ENCODE measurements around the gene DIRAS3.

The DIRAS3 gene

GRCh38 chr1:68045511-68046180, 4.8 kb downstream of the DIRAS3 start:
- Histone ChIP-seq H3K27ac (no peak overlapping the region), H3K36me3 (no peaks in the 10 kb centered on the region), H3K4me3 (ENCODE audit: low read depth, low read length) (no peak overlapping the region), H3K9me3 (ENCODE audit: severe bottlenecking) (no peaks in the 10 kb centered on the region), H3K27me3 (ENCODE audit: insufficient read depth, low read depth, severe bottlenecking) (no peaks in the 10 kb centered on the region)
- no peak for TF ChIP-seq CTCF (IDR thresholded peaks at IDR 0.05; ENCODE audit: low read depth, low read length)
- no peak for DNase-seq

- no peak overlapping the region for H3K4me3 ChIP-seq (ENCODE audit: low read depth, low read length)
- no peaks in the 10 kb centered on the region for H3K27me3 ChIP-seq (ENCODE audit: insufficient read depth, low read depth, severe bottlenecking)
- H3K9me3 ChIP-seq (ENCODE audit: severe bottlenecking), result no peaks in the 10 kb centered on the region
- no peak for TF ChIP-seq CTCF (IDR thresholded peaks at IDR 0.05; ENCODE audit: low read depth, low read length)
- H3K36me3 ChIP-seq, result no peaks in the 10 kb centered on the region
- DNase-seq, result no peak
- H3K27ac ChIP-seq, result no peak overlapping the region
Measured at GRCh38 chr1:68043443-68044090, 6.9 kb downstream of the DIRAS3 start.

DNA sequence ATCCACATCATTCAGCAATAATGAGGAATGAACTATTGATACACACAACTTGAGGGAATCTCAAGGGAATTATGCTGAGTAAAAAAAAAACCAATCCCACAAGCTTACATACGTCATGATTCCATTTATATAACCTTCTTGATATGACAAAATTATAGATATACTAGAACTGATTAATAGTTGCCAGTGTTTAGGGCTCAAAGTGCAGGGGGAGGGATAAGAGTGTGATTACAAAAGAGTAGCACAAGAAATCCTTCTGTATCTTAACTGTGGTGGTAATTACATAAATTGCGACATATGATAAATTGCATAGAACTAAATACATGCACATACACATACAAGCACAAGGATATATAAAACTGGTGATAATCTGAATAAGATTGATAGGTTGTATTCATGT, 13.5 kb downstream of the DIRAS3 start:
- Histone ChIP-seq H3K36me3 (no peaks in the 10 kb centered on the region), H3K27ac (no peak overlapping the region), H3K27me3 (ENCODE audit: insufficient read depth, low read depth, severe bottlenecking) (no peaks in the 10 kb centered on the region), H3K4me3 (ENCODE audit: low read depth, low read length) (no peak overlapping the region), H3K9me3 (ENCODE audit: severe bottlenecking) (no peaks in the 10 kb centered on the region)
- no peak for DNase-seq
- TF ChIP-seq CTCF (IDR thresholded peaks at IDR 0.05; ENCODE audit: low read depth, low read length), result no peak

- no peak for TF ChIP-seq CTCF (IDR thresholded peaks at IDR 0.05; ENCODE audit: low read depth, low read length)
Measured at GRCh38 chr1:68029444-68029843, 21.0 kb downstream of the DIRAS3 start.

GRCh38 chr1:68028566-68028965, 21.9 kb downstream of the DIRAS3 start:
- Histone ChIP-seq H3K4me3 (ENCODE audit: low read depth, low read length) (no peak overlapping the region), H3K27ac (no peak overlapping the region), H3K27me3 (ENCODE audit: insufficient read depth, low read depth, severe bottlenecking) (no peaks in the 10 kb centered on the region), H3K36me3 (no peaks in the 10 kb centered on the region), H3K9me3 (ENCODE audit: severe bottlenecking) (no peaks in the 10 kb centered on the region)
- no peak for TF ChIP-seq CTCF (IDR thresholded peaks at IDR 0.05; ENCODE audit: low read depth, low read length)
- DNase-seq, result no peak

More at GRCh38 chr1:68029444-68029843, 21.0 kb downstream of the DIRAS3 start:
- no peak for DNase-seq
- Histone ChIP-seq H3K4me3 (ENCODE audit: low read depth, low read length) (no peak overlapping the region), H3K9me3 (ENCODE audit: severe bottlenecking) (no peaks in the 10 kb centered on the region), H3K27ac (no peak overlapping the region), H3K36me3 (no peaks in the 10 kb centered on the region), H3K27me3 (ENCODE audit: insufficient read depth, low read depth, severe bottlenecking) (no peaks in the 10 kb centered on the region)

All from WERI-Rb-1 (cell line).